Neutrophil (primary cell): ENCODE results near the gene MYH9.
A peak's percentile ranks its signal among the peaks of the same experiment; 100 is the strongest.

Experiments
- H3K27ac ChIP-seq: fragments of 200-600 bp; sonication (generic); 2 replicates; pipeline ENCODE4 v1.5.1; 2016; ENCODE audit warnings: mild to moderate bottlenecking, moderate library complexity
- H3K27me3 ChIP-seq: fragments of 200-600 bp; sonication (generic); 2 replicates; pipeline ENCODE4 v1.6.0; 2016; ENCODE audit warnings: mild to moderate bottlenecking
- H3K36me3 ChIP-seq: fragments of 200-600 bp; sonication (generic); 2 replicates; pipeline ENCODE4 v1.5.1; 2017
- H3K4me1 ChIP-seq, 2 experiments: fragments of 200-600 bp in 1 of 2; sonication (generic) in 1 of 2; 1 replicate in 1 of 2; 2 replicates in 1 of 2; pipeline versions ENCODE4 v1.5.1 to v1.6.1; 2013 to 2016; ENCODE audit warnings: low read depth in 1 of 2, low read length in 1 of 2, mild to moderate bottlenecking in 1 of 2, moderate library complexity in 1 of 2; ENCODE audit not compliant: control insufficient read depth in 1 of 2, insufficient read depth in 1 of 2
- H3K4me3 ChIP-seq, 2 experiments: fragments of 200-600 bp in 1 of 2; sonication (generic) in 1 of 2; 1 replicate in 1 of 2; 2 replicates in 1 of 2; pipeline ENCODE4 v1.5.1; 2013 to 2016; ENCODE audit warnings: low read depth in 1 of 2, low read length in 1 of 2, mild to moderate bottlenecking in 1 of 2, moderate library complexity in 1 of 2
- H3K9me3 ChIP-seq: fragments of 200-600 bp; sonication (generic); 2 replicates; pipeline ENCODE4 v1.5.1; 2016
- TF ChIP-seq, protein P1 (sequence below): fragments of 200-600 bp; sonication (generic); IDR thresholded peaks from 2 replicates; pipeline ENCODE4 v1.5.1; 2016; ENCODE audit warnings: antibody characterized with exemption

MYH9 gene

DNA sequence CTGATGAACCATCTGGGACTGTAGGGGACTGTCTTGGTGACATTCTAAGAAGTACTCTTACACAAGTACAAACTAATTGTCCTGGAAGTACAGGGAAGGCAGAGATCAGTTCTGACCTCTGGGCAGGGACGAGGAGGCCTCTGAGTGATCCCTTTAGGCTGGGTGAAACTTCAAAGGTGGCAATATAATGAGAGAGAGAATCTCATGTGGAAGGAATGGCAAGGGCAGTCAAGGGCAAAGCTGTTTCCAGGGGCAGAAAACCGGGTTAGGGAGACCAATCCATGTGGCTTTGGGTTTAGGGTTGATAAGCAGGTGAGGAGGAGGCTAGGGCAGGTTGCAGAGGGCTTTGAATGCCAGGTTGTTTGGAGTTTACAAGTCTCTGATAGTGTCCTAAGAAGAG is 21.3 kb upstream of the MYH9 start:
- Histone ChIP-seq H3K27ac (peak overlapping the region; percentile 95), H3K27me3 (no peaks in the 10 kb centered on the region), H3K9me3 (no peaks in the 10 kb centered on the region), H3K4me3 (peak overlapping the region; percentile 59 to 63), H3K36me3 (no peaks in the 10 kb centered on the region), H3K4me1 (peaks cover 69 to 75% of the 10 kb centered on the region in 2 experiments)
- TF ChIP-seq, protein P1, sequence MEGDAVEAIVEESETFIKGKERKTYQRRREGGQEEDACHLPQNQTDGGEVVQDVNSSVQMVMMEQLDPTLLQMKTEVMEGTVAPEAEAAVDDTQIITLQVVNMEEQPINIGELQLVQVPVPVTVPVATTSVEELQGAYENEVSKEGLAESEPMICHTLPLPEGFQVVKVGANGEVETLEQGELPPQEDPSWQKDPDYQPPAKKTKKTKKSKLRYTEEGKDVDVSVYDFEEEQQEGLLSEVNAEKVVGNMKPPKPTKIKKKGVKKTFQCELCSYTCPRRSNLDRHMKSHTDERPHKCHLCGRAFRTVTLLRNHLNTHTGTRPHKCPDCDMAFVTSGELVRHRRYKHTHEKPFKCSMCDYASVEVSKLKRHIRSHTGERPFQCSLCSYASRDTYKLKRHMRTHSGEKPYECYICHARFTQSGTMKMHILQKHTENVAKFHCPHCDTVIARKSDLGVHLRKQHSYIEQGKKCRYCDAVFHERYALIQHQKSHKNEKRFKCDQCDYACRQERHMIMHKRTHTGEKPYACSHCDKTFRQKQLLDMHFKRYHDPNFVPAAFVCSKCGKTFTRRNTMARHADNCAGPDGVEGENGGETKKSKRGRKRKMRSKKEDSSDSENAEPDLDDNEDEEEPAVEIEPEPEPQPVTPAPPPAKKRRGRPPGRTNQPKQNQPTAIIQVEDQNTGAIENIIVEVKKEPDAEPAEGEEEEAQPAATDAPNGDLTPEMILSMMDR = no peak

DNA sequence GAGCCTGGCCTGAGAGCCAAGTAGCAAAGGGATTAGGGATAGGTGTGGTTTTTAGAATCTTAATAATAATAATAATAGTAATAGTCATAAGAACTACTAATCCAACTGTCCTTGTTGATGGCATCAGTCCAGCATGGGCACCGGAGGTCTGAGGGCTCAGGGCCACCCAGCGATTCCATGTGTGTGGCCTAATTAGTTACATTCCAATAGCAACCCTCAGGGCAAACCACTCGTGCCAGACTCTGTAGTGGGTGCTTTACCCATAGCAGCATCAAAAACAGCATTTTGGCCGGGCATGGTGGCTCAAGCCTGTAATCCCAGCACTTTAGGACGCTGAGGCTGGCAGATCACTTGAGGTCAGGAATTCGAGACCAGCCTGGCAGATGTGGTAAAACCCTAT is 19.0 kb upstream of the MYH9 start:
- peak overlapping the region; percentile 23 to 39 for H3K4me3 ChIP-seq
- TF ChIP-seq, protein P1 = no peak
- peak overlapping the region; percentile 95 for H3K27ac ChIP-seq
- H3K36me3 ChIP-seq = no peaks in the 10 kb centered on the region
- peaks cover 89 to 97% of the 10 kb centered on the region in 2 experiments for H3K4me1 ChIP-seq
- no peaks in the 10 kb centered on the region for H3K9me3 ChIP-seq
- H3K27me3 ChIP-seq = no peaks in the 10 kb centered on the region

- TF ChIP-seq, protein P1 = peak; percentile 30
- peak overlapping the region; percentile 23 to 39 for H3K4me3 ChIP-seq
- no peaks in the 10 kb centered on the region for H3K9me3 ChIP-seq
- H3K27me3 ChIP-seq = no peaks in the 10 kb centered on the region
- no peaks in the 10 kb centered on the region for H3K36me3 ChIP-seq
- peaks cover 95 to 99% of the 10 kb centered on the region in 2 experiments for H3K4me1 ChIP-seq
- H3K27ac ChIP-seq = peak overlapping the region; percentile 95
Measured at GRCh38 chr22:36405671-36406538, 18.1 kb upstream of the MYH9 start.

DNA sequence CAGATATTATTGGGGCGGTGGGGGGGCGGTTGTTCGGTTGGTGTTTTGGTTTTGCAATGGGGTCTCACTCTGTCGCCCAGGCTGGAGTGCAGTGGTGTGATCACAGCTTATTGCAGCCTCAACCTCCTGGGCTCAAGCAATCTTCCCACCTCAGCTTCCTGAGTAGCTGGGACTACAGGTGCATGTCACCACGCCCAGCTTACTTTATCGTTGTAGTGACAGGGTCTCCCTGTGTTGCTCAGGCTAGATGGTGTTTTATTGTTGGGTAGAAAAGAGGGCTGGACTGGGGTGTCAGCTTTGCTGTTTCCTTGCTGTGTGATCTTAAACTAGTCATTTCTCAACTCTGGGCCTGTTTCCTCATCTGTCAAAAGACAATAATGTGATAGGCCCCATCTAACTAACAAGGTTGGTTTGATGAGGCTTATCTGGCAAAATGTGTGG is 17.5 kb upstream of the MYH9 start:
- Histone ChIP-seq H3K9me3 (no peaks in the 10 kb centered on the region), H3K27me3 (no peaks in the 10 kb centered on the region), H3K4me3 (peak overlapping the region; percentile 23 to 39), H3K4me1 (peaks cover 95 to 99% of the 10 kb centered on the region in 2 experiments), H3K36me3 (no peaks in the 10 kb centered on the region), H3K27ac (peak overlapping the region; percentile 95)
- TF ChIP-seq, protein P1 = no peak

DNA sequence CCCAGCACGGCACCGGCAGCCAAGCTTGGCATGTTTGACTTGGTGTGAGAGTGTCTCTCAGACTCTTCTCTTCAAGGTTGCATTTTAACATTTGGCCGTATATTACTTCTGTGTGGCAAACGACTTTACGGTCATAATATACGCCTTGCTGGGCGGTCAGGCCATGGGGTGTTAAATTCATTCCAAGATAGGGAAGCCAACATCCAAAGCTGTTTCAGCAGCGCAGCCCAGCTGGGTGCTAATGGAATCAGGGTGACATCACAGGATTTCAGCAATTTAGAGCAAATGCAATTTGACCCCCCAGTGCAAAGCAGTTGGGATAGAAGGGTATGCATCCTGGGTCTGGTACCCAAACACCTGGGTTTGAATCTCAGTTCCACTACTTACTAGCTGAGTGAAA is 16.7 kb upstream of the MYH9 start:
- peaks cover 95 to 99% of the 10 kb centered on the region in 2 experiments for H3K4me1 ChIP-seq
- no peaks in the 10 kb centered on the region for H3K27me3 ChIP-seq
- TF ChIP-seq, protein P1 = no peak
- peak overlapping the region in 1 of 2 experiments; percentile 39 for H3K4me3 ChIP-seq
- H3K27ac ChIP-seq = peak overlapping the region; percentile 95
- H3K36me3 ChIP-seq = no peaks in the 10 kb centered on the region
- H3K9me3 ChIP-seq = no peaks in the 10 kb centered on the region
